ENCODE data around the gene DERL3.

The DERL3 gene

DNA sequence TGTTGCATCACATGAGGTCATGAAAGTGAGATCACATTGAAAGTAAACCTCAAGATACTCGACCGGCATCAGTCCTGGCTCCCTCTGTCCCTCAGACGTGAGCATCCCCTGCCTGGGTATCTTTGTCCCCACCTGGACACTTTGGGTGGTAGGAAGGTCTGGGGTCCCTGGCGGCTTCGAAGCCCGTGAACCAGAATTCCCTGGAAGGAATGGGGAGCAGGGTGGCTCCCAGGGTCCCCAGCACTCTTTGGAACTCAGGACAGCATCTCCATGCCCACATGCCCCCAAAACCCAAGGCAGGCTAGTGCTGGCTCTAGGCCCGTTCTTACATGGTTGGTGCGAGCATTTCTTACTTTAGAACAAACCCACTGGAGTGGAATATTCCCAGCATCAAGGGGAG, 7.5 kb downstream of the DERL3 start:
- no peak for DNase-seq

DNA sequence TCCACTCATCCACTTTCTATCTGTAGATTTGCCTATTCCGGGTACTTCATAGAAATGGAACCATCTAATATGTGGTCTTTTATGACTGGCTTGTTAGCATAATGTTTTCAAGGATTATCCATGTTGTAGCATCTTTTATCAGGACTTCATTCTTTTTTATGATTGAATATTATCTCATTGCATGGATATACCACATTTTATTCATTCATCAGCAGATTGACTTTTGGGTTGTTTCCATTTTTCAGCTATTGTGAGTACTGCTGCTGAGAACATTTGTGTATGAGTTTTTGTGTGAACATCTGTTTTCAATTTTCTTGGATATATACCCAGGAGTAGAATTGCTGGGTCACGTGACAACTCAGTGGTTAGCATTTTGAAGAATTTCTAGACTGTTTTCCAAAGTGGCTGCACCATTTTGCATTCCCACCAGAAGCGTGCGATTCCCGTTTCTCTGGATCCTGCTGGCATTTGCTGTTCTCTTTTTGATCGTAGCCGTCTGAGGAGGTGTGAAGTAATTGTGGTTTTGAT, 8.9 kb downstream of the DERL3 start:
- no peak for DNase-seq

GRCh38 chr22:23828800-23829680, 9.8 kb downstream of the DERL3 start:
- no peak for DNase-seq

- no peak for DNase-seq
Measured at GRCh38 chr22:23827351-23827995, 11.3 kb downstream of the DERL3 start.

- DNase-seq: no peak
Measured at GRCh38 chr22:23826510-23827350, 12.1 kb downstream of the DERL3 start.

GRCh38 chr22:23825246-23825905, 13.4 kb downstream of the DERL3 start:
- no peak for DNase-seq

DNA sequence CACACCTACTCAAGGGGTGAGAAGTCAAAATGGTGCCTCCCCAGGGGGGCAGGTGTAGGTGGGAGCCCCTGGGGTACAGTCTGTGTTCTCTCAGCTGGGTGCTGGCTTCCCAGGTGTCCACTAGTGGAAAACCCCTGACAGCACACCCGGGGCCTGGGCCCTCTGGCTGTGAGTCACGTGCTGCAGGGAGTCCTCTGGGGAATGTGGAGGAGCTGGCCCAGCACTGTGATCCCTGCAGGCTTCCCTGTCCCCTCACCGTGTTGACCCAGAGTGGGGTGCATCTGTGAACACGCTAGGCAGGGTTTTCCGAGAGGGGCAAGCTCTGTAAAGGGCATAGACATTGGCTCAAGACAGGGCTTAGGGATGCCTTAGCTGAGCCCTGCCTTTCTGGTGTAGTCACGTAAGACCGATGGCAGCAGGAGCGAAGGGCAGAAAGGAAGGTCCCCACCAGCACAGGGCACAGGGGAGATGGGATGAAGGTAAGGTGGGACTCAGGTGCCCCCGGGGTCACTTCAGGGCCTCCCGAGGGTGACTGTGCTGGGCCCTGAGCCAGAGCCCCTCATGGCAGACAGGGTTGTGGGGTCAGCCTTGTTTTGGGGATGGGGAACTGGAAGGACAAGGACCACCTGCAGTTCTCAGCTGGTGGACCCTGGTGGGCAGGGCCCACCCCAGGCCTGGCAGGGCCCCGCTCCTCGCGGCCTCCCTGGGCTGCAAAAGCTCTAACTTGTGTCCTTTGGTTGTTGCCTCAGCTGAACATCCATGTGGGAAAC, 14.1 kb downstream of the DERL3 start:
- no peak for DNase-seq

- no peak for DNase-seq
Measured at GRCh38 chr22:23823331-23823791, 15.4 kb downstream of the DERL3 start.

DNA sequence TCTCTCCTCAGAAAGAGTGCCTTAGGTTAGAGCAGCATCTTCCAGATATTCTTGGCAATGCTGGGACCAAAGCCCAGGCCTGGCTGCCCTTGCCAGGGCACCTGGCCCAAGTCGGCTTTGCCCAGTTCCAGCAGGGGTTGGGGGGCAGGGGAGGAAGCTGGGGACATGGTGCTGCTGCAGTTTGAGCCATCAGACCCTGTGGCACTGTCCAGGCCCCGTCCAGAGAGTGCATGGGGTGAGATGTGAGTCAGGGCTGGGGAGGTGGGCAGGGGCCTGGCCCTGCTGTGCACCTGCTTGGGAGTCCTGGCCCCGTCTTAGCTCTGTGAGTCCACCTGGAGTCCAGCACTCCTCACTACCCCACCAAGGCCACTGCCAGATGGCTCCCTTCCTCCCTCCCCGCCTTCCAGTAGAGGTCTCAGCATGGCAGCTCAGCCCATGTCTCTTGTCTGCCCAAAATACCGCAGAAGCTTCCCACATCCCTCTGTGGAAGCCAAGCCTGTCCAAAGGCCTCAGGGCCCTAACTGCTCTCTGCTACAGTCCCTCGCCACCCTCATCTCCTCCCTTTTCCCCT, 16.6 kb downstream of the DERL3 start:
- DNase-seq: no peak

- DNase-seq: no peak
Measured at GRCh38 chr22:23820748-23821211, 18.0 kb downstream of the DERL3 start.

- DNase-seq: no peak
Measured at GRCh38 chr22:23818541-23818940, 20.3 kb downstream of the DERL3 start.

- no peak for DNase-seq
Measured at GRCh38 chr22:23817146-23817545, 21.7 kb downstream of the DERL3 start.

DNA sequence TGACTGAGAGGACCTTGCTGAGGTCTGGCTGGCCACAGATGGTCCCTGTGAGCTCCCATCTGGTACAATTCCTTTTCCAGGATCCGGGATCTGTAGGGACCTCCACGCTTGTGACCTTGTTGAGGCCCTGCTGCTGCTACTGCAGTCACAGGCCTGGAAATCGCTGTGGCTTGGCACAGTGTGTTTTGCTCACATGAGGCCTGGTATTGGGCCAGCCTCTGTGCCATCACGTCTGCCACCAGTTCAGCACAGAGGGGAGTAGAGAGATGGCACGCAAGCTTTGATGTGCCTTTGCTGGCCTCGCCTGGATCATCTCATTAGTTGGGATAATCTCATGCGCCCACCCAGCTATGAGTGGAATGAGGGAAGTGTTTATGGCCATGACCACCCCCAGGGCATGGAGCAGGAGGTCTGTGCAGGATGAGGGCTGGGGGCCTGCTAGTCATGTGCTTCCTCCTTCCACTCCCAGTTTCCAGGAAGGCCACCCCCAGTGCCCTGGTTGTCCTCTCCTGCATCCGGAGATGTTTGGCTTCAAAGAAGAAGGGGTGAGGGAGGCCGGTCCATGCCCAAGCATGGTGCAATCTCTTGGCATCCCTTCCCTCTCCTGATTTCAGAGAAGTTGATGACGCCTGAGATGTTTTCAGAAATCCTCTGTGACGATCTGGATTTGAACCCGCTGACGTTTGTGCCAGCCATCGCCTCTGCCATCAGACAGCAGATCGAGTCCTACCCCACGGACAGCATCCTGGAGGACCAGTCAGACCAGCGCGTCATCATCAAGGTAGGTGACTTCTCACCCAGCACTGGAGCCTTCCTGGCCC, 22.4 kb downstream of the DERL3 start:
- no peak for DNase-seq

DNA sequence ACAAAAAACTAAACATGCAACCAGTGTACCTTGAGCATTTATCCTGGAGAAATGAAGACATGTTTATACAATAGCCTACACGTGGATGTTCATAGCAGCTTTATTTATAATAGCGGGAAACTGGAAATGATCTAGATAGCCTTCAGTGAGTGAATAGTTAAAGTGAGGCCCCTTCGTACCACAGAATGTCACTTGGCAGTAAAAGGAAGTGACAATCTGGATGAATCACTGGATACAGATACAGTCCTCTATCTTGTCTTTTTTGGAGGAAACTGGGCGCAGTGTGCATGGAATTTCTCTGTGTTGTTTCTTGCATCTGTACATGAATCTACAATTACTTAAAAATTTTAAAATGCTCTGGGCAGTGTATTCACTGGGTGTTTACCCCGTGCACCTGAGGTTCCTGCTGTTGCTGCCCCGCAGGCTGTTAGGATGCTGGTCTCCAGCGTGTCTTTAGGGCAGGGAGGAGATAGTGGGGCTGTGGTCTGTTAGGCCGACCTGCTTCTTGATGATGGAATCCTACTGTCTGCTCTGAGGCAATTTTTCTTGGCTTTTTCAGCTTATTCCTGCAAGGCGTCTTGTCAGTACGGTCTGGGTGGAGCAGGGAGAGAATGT, 23.2 kb downstream of the DERL3 start:
- DNase-seq: no peak

GRCh38 chr22:23812378-23812777, 26.4 kb downstream of the DERL3 start:
- DNase-seq: no peak

DNA sequence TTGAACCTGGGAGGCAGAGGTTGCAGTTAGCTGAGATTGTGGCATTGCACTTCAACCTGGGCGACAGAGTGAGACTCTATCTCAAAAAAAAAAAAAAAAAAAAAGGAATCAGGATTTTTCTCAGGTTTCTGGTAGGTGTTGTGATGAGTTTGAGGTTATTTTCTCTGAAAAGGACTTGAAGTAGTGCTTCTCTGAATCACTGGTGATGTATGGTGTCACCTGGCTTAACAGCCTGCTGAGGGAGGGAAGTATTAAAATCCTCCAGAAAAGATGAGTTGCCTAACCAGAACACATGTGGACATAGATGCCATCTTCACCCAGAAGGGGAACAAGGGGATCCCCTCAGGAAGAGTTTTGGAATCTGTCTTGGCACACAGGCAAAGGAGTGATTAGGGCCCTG, 32.0 kb downstream of the DERL3 start:
- DNase-seq: no peak

DNA sequence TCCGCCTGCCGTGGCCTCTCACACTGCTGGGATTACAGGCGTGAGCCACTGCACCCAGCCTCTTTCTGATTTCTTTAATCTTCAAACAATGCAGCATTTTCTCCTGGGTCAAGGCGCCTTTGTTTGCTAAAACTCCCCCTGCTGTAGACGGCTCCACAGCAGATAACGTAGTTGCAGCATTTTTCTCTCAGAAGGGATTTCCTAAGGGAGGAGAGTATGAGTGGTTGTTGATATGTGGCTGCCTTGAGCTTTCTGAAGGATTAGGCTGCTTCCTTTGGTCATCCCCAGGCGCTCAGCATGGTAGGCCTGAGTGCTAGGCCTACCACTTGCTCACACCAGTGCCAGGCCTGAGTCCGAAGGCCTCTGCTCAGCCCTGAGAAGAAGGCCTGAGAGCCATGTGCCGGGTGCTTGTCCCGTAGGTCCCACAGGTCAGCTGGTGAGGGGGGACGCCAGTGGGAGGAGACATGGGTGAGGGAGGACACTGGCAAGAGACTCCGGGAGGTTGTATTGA, 34.0 kb downstream of the DERL3 start:
- DNase-seq: no peak

GRCh38 chr22:23803001-23803819, 35.6 kb downstream of the DERL3 start:
- no peak for DNase-seq

All from CD4-positive, alpha-beta T cell treated with Interleukin-17A for 4 hours (primary cell).